SK-N-SH (cell line): ENCODE data around the gene MPHOSPH9.

ENCODE experiments used
- CTCF ChIP-seq: fragments of 200-600 bp; sonication (generic); IDR thresholded peaks from 2 replicates; pipeline ENCODE4 v1.6.1; 2017; ENCODE audit warnings: antibody characterized with exemption, mild to moderate bottlenecking, moderate library complexity
- SIN3A ChIP-seq: IDR thresholded peaks from 2 replicates; pipeline ENCODE4 v1.6.1; 2012; ENCODE audit warnings: low read depth, mild to moderate bottlenecking, low read length, moderate library complexity, borderline replicate concordance
- USF1 ChIP-seq: IDR thresholded peaks from 2 replicates; pipeline ENCODE4 v1.4.0; 2012; ENCODE audit warnings: low read depth, borderline replicate concordance
- USF2 ChIP-seq: fragments of 150-350 bp; IDR thresholded peaks from 2 replicates; pipeline ENCODE4 v1.6.1; 2017; ENCODE audit warnings: antibody characterized with exemption, low read length, low read depth, borderline replicate concordance
- YY1 ChIP-seq: IDR thresholded peaks from 2 replicates; pipeline ENCODE4 v1.4.0; 2012; ENCODE audit warnings: low read depth, mild to moderate bottlenecking

- no peak for TF ChIP-seq USF2
- no peak for TF ChIP-seq SIN3A
- TF ChIP-seq YY1, result no peak
- no peak for TF ChIP-seq USF1
- no peak for TF ChIP-seq CTCF
Observed at GRCh38 chr12:123127182-123127495, 105.8 kb downstream of the MPHOSPH9 start.
